Endothelial cell of umbilical vein (primary cell): ENCODE measurements around the gene BANK1. TPM values are rescaled to one million over a fixed set of nuclear protein-coding genes. Genes with fewer than 3 reads are reported as not detected.

ENCODE experiments used
- BruUV-seq: library from RNA; stranded (reverse); fragments of 400-500 nt; replicated peaks from 2 replicates; lab custom pipeline; 2021; lab: Mats Ljungman, UMichigan
- CTCF ChIA-PET: fragments of 300-600, 350-600 bp; sonication (Branson Sonifier 250); formaldehyde crosslinking; loops from one replicate; lab custom pipeline; 2021; ENCODE audit warnings: antibody characterized with exemption, inconsistent platforms; lab: Charles Lee
- POLR2A ChIA-PET: fragments of 300-600, 350-600 bp; sonication (Branson Sonifier 250); formaldehyde crosslinking; loops from one replicate; lab custom pipeline; 2021; ENCODE audit warnings: antibody characterized with exemption, inconsistent platforms; lab: Charles Lee
- DNase-seq: peaks from one replicate; pipeline ENCODE4 v3.0.0-alpha.2; 2011; ENCODE audit warnings: low read depth, low spot score
- FAIRE-seq: peaks from 2 replicates; lab custom pipeline; 2011; peaks lifted over from hg19 to GRCh38; lab: Jason Lieb, UNC
- H2AFZ ChIP-seq: 2 replicates; pipeline ENCODE4 v1.6.0; 2012; ENCODE audit warnings: low read depth, low read length, control low read depth, inconsistent platforms
- H3K27ac ChIP-seq: 2 replicates; pipeline ENCODE4 v1.5.1; 2011; ENCODE audit warnings: low read depth, mild to moderate bottlenecking, control low read depth, low read length, moderate library complexity; ENCODE audit not compliant: insufficient read depth
- H3K27me3 ChIP-seq, 2 experiments: 2 replicates each; pipeline versions ENCODE4 v1.6.0 to v1.6.1; 2011; ENCODE audit warnings: low read length in 2 of 2, mixed read lengths in 1 of 2; ENCODE audit not compliant: control insufficient read depth in 2 of 2, insufficient read depth in 2 of 2
- H3K36me3 ChIP-seq, 2 experiments: 2 replicates in 1 of 2; 3 replicates in 1 of 2; pipeline ENCODE4 v1.5.1; 2011; ENCODE audit warnings: low read length in 2 of 2, mild to moderate bottlenecking in 1 of 2, moderate library complexity in 1 of 2; ENCODE audit not compliant: control insufficient read depth in 2 of 2, insufficient read depth in 2 of 2; ENCODE audit errors: extremely low read depth in 1 of 2
- H3K4me1 ChIP-seq: 3 replicates; pipeline ENCODE4 v1.5.1; 2011; ENCODE audit warnings: mild to moderate bottlenecking, low read length; ENCODE audit not compliant: control insufficient read depth, insufficient read depth; ENCODE audit errors: extremely low read depth
- H3K4me2 ChIP-seq: 2 replicates; pipeline ENCODE4 v1.6.1; 2011; ENCODE audit warnings: low read length, control low read depth, mixed read lengths; ENCODE audit not compliant: insufficient read depth
- H3K4me3 ChIP-seq, 3 experiments: fragments of 200-600 bp in 1 of 3; sonication (generic), shearing (Covaris generic) in 1 of 3; replicated peaks in 1 of 3; 2 replicates each; pipeline ENCODE4 v1.5.1; 2011 to 2016; ENCODE audit warnings: control low read depth in 3 of 3, low read length in 3 of 3, mild to moderate bottlenecking in 2 of 3, inconsistent platforms in 1 of 3, low read depth in 1 of 3, moderate library complexity in 1 of 3; ENCODE audit not compliant: insufficient read depth in 1 of 3
- H3K79me2 ChIP-seq: 2 replicates; pipeline ENCODE4 v1.6.0; 2012; ENCODE audit warnings: low read length, inconsistent platforms; ENCODE audit not compliant: control insufficient read depth, insufficient read depth
- H3K9ac ChIP-seq: replicated peaks from 2 replicates; pipeline ENCODE3; 2011; ENCODE audit warnings: low read length, control low read depth; ENCODE audit not compliant: insufficient read depth; ENCODE audit errors: extremely low read depth
- H3K9me1 ChIP-seq: replicated peaks from 3 replicates; pipeline ENCODE4 v1.6.0; 2011; ENCODE audit warnings: mild to moderate bottlenecking, low read length; ENCODE audit not compliant: control insufficient read depth, insufficient read depth; ENCODE audit errors: extremely low read depth
- H3K9me3 ChIP-seq: replicated peaks from 2 replicates; pipeline ENCODE4 v1.5.1; 2012; ENCODE audit warnings: low read length, inconsistent platforms; ENCODE audit not compliant: control insufficient read depth, insufficient read depth
- H4K20me1 ChIP-seq: replicated peaks from 2 replicates; pipeline ENCODE3; 2011; ENCODE audit warnings: mild to moderate bottlenecking, low read length; ENCODE audit not compliant: control insufficient read depth, insufficient read depth; ENCODE audit errors: extremely low read depth
- EZH2 ChIP-seq: IDR thresholded peaks from 2 replicates; pipeline ENCODE4 v1.6.1; 2012; ENCODE audit warnings: borderline replicate concordance, low read depth, mild to moderate bottlenecking, moderate library complexity, low read length, inconsistent platforms; ENCODE audit not compliant: severe bottlenecking
- FOS ChIP-seq: IDR thresholded peaks from 2 replicates; pipeline ENCODE4 v1.6.1; 2011; ENCODE audit warnings: mild to moderate bottlenecking, low read length, moderate library complexity, borderline replicate concordance; ENCODE audit not compliant: insufficient read depth
- GATA2 ChIP-seq: IDR thresholded peaks from 2 replicates; pipeline ENCODE4 v1.7.0; 2011; ENCODE audit warnings: low read depth, mild to moderate bottlenecking, moderate library complexity, mixed read lengths, low read length; ENCODE audit not compliant: insufficient read length, insufficient read depth
- JUN ChIP-seq: IDR thresholded peaks from 2 replicates; pipeline ENCODE4 v1.6.1; 2011; ENCODE audit warnings: borderline replicate concordance, low read depth; ENCODE audit not compliant: insufficient read length, insufficient read depth
- MAX ChIP-seq: IDR thresholded peaks from 2 replicates; pipeline ENCODE4 v1.6.1; 2011; ENCODE audit not compliant: insufficient read depth, insufficient read length
- POLR2A ChIP-seq: IDR thresholded peaks from 2 replicates; pipeline ENCODE4 v1.6.1; 2012; ENCODE audit warnings: low read depth, mild to moderate bottlenecking, control low read depth, low read length
- POLR2AphosphoS5 ChIP-seq: IDR thresholded peaks from 2 replicates; pipeline ENCODE4 v1.6.1; 2012; ENCODE audit warnings: low read depth, mild to moderate bottlenecking, control low read depth, low read length, moderate library complexity; ENCODE audit not compliant: insufficient read depth
- dilution Hi-C: fragments of 300-500 bp; cut with MboI; formaldehyde crosslinking; loops from one replicate; pipeline ENCODE4 v1.15.0; 2019; ENCODE audit warnings: low sequenced_read_pairs; ENCODE audit not compliant: extremely low pct_ligation_motif_present
- intact Hi-C: fragments of 100-400 bp; cut with micrococcal nuclease; formaldehyde crosslinking; loops from one replicate; pipeline ENCODE4 v1.10.0; 2022
- polyA plus RNA-seq, 4 experiments: library from polyadenylated mRNA; depleted of rRNA in 3 of 4; stranded (reverse) in 3 of 4; unstranded in 1 of 4; fragments of >200 nt; gene quantifications; 2 replicates each; pipeline versions ENCODE4 v1.2.1 to v1.2.3, GENCODE V29; 2011 to 2012; ENCODE audit warnings: missing spikeins in 1 of 4
- total RNA-seq: library from RNA; stranded (reverse); gene quantifications from 2 replicates; pipeline ENCODE4 v1.2.3, GENCODE V29; 2021
- TF ChIP-seq, protein P1 (sequence below), 2 donors: IDR thresholded peaks; 1 replicate in 1 of 2; 2 replicates in 1 of 2; pipeline ENCODE4 v1.5.1; 2011; ENCODE audit warnings: low read length in 2 of 2, mild to moderate bottlenecking in 2 of 2, moderate library complexity in 2 of 2, control low read depth in 1 of 2, inconsistent platforms in 1 of 2, low read depth in 1 of 2; ENCODE audit not compliant: insufficient read depth in 1 of 2; ENCODE audit errors: extremely low read depth in 1 of 2

BANK1 gene
- total and polyA plus RNA-seq, 2 donors (not counting 3 experiments of a cell fraction or from before 2014, with no cell fraction given), result 0.29 to 0.32 TPM

DNA sequence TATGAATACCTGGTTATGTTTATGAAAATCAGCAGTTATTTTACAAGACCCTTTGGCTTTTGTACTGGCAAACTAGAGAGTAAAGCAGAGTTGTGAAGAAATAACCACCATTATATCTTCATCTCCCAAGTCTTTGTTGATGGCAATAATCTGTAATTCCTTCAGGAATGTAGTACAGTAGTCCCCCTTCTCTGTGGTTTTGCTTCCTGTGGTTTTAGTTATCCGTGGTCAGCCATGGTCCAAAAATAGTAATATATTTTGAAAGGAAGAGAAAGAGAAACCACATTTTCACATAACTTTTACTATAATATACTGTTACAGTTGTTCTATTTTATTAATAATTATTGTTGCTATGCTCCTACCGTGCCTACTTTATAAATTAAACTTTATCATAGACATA lies 27.8 kb downstream of the BANK1 start:
- Histone ChIP-seq H3K9me3 (no peaks in the 10 kb centered on the region), H3K27me3 (no peaks in the 10 kb centered on the region), H2AFZ (no peak overlapping the region), H3K9me1 (no peaks in the 10 kb centered on the region), H3K4me3 (no peak overlapping the region), H4K20me1 (no peaks in the 10 kb centered on the region), H3K36me3 (no peaks in the 10 kb centered on the region), H3K4me1 (no peaks in the 10 kb centered on the region), H3K79me2 (no peaks in the 10 kb centered on the region), H3K9ac (no peak overlapping the region), H3K4me2 (no peak overlapping the region), H3K27ac (no peak overlapping the region)
- TF ChIP-seq FOS, result no peak
- TF ChIP-seq POLR2AphosphoS5, result no peak
- no peak for TF ChIP-seq POLR2A
- no peak for TF ChIP-seq EZH2
- TF ChIP-seq GATA2, result no peak
- intact Hi-C loops, result no loop called here
- BruUV-seq, result no TSS peak
- CTCF ChIA-PET, result no interaction called here
- dilution Hi-C loops, result no loop called here
- no peak for FAIRE-seq
- POLR2A ChIA-PET, result no interaction called here
- no peak for DNase-seq

DNA sequence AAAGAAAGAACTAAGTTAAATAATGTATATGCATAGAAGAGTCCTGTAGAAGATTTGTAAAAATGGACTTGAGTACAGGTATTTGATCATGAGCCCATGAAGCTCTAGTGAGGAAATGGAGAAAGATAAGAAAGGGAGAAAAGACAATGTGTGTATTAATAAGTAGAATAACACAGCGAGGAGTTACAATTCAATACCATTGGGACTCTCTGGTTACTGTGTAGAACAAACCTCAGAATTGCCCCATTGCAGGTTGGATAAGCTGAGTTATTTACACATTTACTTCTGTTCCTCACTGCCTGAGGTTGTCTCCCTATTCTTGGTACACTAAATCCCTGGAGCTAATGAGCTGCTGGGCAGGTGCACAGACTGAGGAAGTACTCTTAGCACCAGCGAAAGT lies 33.3 kb downstream of the BANK1 start:
- no peaks in the 10 kb centered on the region for H3K9me1 ChIP-seq
- dilution Hi-C loops, result no loop called here
- DNase-seq (no peak), FAIRE-seq (no peak)
- CTCF ChIA-PET, result no interaction called here
- no peaks in the 10 kb centered on the region for H3K27me3 ChIP-seq
- no peak overlapping the region for H3K27ac ChIP-seq
- TF ChIP-seq POLR2A (no peak), GATA2 (no peak), FOS (no peak), MAX (no peak), JUN (no peak), EZH2 (no peak), POLR2AphosphoS5 (no peak)
- TF ChIP-seq, protein P1, sequence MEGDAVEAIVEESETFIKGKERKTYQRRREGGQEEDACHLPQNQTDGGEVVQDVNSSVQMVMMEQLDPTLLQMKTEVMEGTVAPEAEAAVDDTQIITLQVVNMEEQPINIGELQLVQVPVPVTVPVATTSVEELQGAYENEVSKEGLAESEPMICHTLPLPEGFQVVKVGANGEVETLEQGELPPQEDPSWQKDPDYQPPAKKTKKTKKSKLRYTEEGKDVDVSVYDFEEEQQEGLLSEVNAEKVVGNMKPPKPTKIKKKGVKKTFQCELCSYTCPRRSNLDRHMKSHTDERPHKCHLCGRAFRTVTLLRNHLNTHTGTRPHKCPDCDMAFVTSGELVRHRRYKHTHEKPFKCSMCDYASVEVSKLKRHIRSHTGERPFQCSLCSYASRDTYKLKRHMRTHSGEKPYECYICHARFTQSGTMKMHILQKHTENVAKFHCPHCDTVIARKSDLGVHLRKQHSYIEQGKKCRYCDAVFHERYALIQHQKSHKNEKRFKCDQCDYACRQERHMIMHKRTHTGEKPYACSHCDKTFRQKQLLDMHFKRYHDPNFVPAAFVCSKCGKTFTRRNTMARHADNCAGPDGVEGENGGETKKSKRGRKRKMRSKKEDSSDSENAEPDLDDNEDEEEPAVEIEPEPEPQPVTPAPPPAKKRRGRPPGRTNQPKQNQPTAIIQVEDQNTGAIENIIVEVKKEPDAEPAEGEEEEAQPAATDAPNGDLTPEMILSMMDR (IDR thresholded peaks at IDR 0.05; ENCODE audit: extremely low read depth in 1 of 2, insufficient read depth in 1 of 2, low read depth in 1 of 2, low read length in 2 of 2), result no peak
- no peak overlapping the region for H3K9ac ChIP-seq
- H3K79me2 ChIP-seq, result no peaks in the 10 kb centered on the region
- intact Hi-C loops, result no loop called here
- H4K20me1 ChIP-seq, result no peaks in the 10 kb centered on the region
- no peak overlapping the region for H3K4me3 ChIP-seq
- POLR2A ChIA-PET, result no interaction called here
- H3K36me3 ChIP-seq, result no peaks in the 10 kb centered on the region
- no peaks in the 10 kb centered on the region for H3K9me3 ChIP-seq
- no peaks in the 10 kb centered on the region for H3K4me1 ChIP-seq
- H3K4me2 ChIP-seq, result no peak overlapping the region
- no peak overlapping the region for H2AFZ ChIP-seq
- BruUV-seq, result no TSS peak
